Activated CD4-positive, alpha-beta T cell treated with anti-CD3 and anti-CD28 coated beads for 36 hours (primary cell): ENCODE data around the gene MAP3K4. TPM values are rescaled to one million over a fixed set of nuclear protein-coding genes. Genes with fewer than 3 reads are reported as not detected.

ENCODE experiments used
- ATAC-seq: fragments of 200-7000 bp; cut with Tn5 transposase; one replicate; pipeline ENCODE4 v1.10.0; 2021; ENCODE audit warnings: mild to moderate bottlenecking, moderate library complexity
- CTCF ChIA-PET: fragments of 350-600 bp; sonication (Branson Sonifier 250); formaldehyde crosslinking; loops from one replicate; lab custom pipeline; 2021; ENCODE audit warnings: antibody characterized with exemption; lab: Charles Lee
- POLR2A ChIA-PET: fragments of 350-600 bp; sonication (Branson Sonifier 250); formaldehyde crosslinking; loops from one replicate; lab custom pipeline; 2021; ENCODE audit warnings: antibody characterized with exemption, inconsistent platforms; lab: Charles Lee
- DNase-seq: peaks from one replicate; pipeline ENCODE4 v3.0.0-alpha.2; 2020
- H3K27ac Mint-ChIP-seq: one replicate; pipeline ENCODE4 v1.8.0; 2021; ENCODE audit warnings: mixed read lengths
- H3K27me3 Mint-ChIP-seq: one replicate; pipeline ENCODE4 v1.8.0; 2021; ENCODE audit warnings: mixed read lengths
- H3K36me3 Mint-ChIP-seq: one replicate; pipeline ENCODE4 v1.8.0; 2021; ENCODE audit warnings: low read depth, mixed read lengths
- H3K4me1 Mint-ChIP-seq: one replicate; pipeline ENCODE4 v1.8.0; 2021; ENCODE audit warnings: mixed read lengths
- H3K4me3 Mint-ChIP-seq: one replicate; pipeline ENCODE4 v1.8.0; 2021; ENCODE audit warnings: mild to moderate bottlenecking, moderate library complexity, mixed read lengths
- H3K9me3 Mint-ChIP-seq: one replicate; pipeline ENCODE4 v1.8.0; 2021; ENCODE audit warnings: low read depth, mixed read lengths
- intact Hi-C, 2 experiments: fragments of 100-400 bp; cut with DNase I in 1 of 2; cut with micrococcal nuclease in 1 of 2; formaldehyde crosslinking; loops; one replicate each; pipeline versions ENCODE4 v1.14.2 to v1.15.1; 2022 to 2024; cut with DNase I, micrococcal nuclease
- total RNA-seq, 2 experiments: library from RNA; stranded (reverse); gene quantifications; one replicate each; pipeline ENCODE4 v1.2.3, GENCODE V29; 2021

MAP3K4 gene
- 10 to 100 TPM; 45.3 to 61.2 TPM for total RNA-seq

GRCh38 chr6:160991406-160992060 is at the start of gene MAP3K4:
TSS of gene MAP3K4 (plus strand) at chr6:160991769. CDS start at chr6:160991932, 163 bp downstream.
- Mint-ChIP-seq H3K27ac (peak within 1 kb of the TSS; percentile 83), H3K36me3 (no peaks in the 10 kb centered on the region), H3K4me3 (peak within 1 kb of the TSS; percentile 93), H3K27me3 (no peaks in the 10 kb centered on the region), H3K4me1 (peaks cover 30% of the 10 kb centered on the region), H3K9me3 (no peaks in the 10 kb centered on the region)
- ChIA-PET CTCF (interaction anchor here (0.9 to 2.4 kb wide), 4 partner anchors 10 to 282 kb away, joined by 3 to 16 read pairs (median 5); partner anchors contain the start of gene AGPAT4), POLR2A (interaction anchor here (0.5 to 0.6 kb wide), 2 partner anchors 18 to 1010 kb away, joined by 3 to 4 read pairs; no protein-coding TSS in a partner anchor)
- DNase-seq: peak; percentile 89
- ATAC-seq: peak; percentile 69
- intact Hi-C loops: loop anchor here (1.0 to 10.0 kb wide), 11 partner anchors 61 to 1736 kb away; partner anchors contain the start of genes AGPAT4 (in 2 of the 2), PACRG (in 1 of the 2) and PRKN (in 1 of the 2)

GRCh38 chr6:160943997-160944396 is 47.6 kb upstream of the MAP3K4 start:
- intact Hi-C loops: no loop called here
- Mint-ChIP-seq H3K4me3 (no peak overlapping the region), H3K4me1 (no peaks in the 10 kb centered on the region), H3K36me3 (no peaks in the 10 kb centered on the region), H3K27me3 (peaks cover 20% of the 10 kb centered on the region), H3K27ac (no peak overlapping the region), H3K9me3 (no peaks in the 10 kb centered on the region)
- POLR2A ChIA-PET: no interaction called here
- ATAC-seq (no peak), DNase-seq (no peak)
- CTCF ChIA-PET: interaction anchor here (2.1 kb wide), 1 partner anchor 13 kb away, joined by 7 read pairs; no protein-coding TSS in a partner anchor

GRCh38 chr6:160945516-160946177 is 45.9 kb upstream of the MAP3K4 start:
- intact Hi-C loops: no loop called here
- peaks cover 15% of the 10 kb centered on the region for H3K27me3 Mint-ChIP-seq
- H3K4me3 Mint-ChIP-seq: no peak overlapping the region
- no peak overlapping the region for H3K27ac Mint-ChIP-seq
- ChIA-PET POLR2A (no interaction called here), CTCF (interaction anchor here (1.0 kb wide), 1 partner anchor 14 kb away, joined by 4 read pairs; no protein-coding TSS in a partner anchor)
- no peaks in the 10 kb centered on the region for H3K9me3 Mint-ChIP-seq
- no peaks in the 10 kb centered on the region for H3K36me3 Mint-ChIP-seq
- no peaks in the 10 kb centered on the region for H3K4me1 Mint-ChIP-seq
- DNase-seq (no peak), ATAC-seq (no peak)

GRCh38 chr6:160949531-160949930 is 42.0 kb upstream of the MAP3K4 start:
- peaks cover 28% of the 10 kb centered on the region for H3K27me3 Mint-ChIP-seq
- intact Hi-C loops: no loop called here
- H3K36me3 Mint-ChIP-seq: no peaks in the 10 kb centered on the region
- CTCF ChIA-PET: no interaction called here
- ATAC-seq: no peak
- H3K27ac Mint-ChIP-seq: no peak overlapping the region
- H3K9me3 Mint-ChIP-seq: no peaks in the 10 kb centered on the region
- H3K4me3 Mint-ChIP-seq: no peak overlapping the region
- no peaks in the 10 kb centered on the region for H3K4me1 Mint-ChIP-seq
- no peak for DNase-seq
- POLR2A ChIA-PET: no interaction called here

GRCh38 chr6:160950507-160950906 is 41.1 kb upstream of the MAP3K4 start:
- ChIA-PET CTCF (no interaction called here), POLR2A (no interaction called here)
- H3K9me3 Mint-ChIP-seq: no peaks in the 10 kb centered on the region
- peaks cover 29% of the 10 kb centered on the region for H3K27me3 Mint-ChIP-seq
- ATAC-seq (no peak), DNase-seq (no peak)
- H3K4me3 Mint-ChIP-seq: no peak overlapping the region
- intact Hi-C loops: no loop called here
- no peaks in the 10 kb centered on the region for H3K36me3 Mint-ChIP-seq
- no peaks in the 10 kb centered on the region for H3K4me1 Mint-ChIP-seq
- H3K27ac Mint-ChIP-seq: no peak overlapping the region

- no peaks in the 10 kb centered on the region for H3K36me3 Mint-ChIP-seq
- no peak overlapping the region for H3K4me3 Mint-ChIP-seq
- intact Hi-C loops: no loop called here
- ChIA-PET POLR2A (no interaction called here), CTCF (no interaction called here)
- no peaks in the 10 kb centered on the region for H3K9me3 Mint-ChIP-seq
- H3K27me3 Mint-ChIP-seq: peaks cover 32% of the 10 kb centered on the region
- DNase-seq (no peak), ATAC-seq (no peak)
- H3K27ac Mint-ChIP-seq: no peak overlapping the region
- no peaks in the 10 kb centered on the region for H3K4me1 Mint-ChIP-seq
These were observed 40.2 kb upstream of the MAP3K4 start for GRCh38 chr6:160951187-160952030.

GRCh38 chr6:160952633-160953281 is 38.8 kb upstream of the MAP3K4 start:
- Mint-ChIP-seq H3K27ac (no peak overlapping the region), H3K4me3 (no peak overlapping the region), H3K36me3 (no peaks in the 10 kb centered on the region), H3K9me3 (no peaks in the 10 kb centered on the region), H3K4me1 (no peaks in the 10 kb centered on the region), H3K27me3 (peaks cover 27% of the 10 kb centered on the region)
- intact Hi-C loops: no loop called here
- DNase-seq (no peak), ATAC-seq (no peak)
- ChIA-PET CTCF (no interaction called here), POLR2A (no interaction called here)

GRCh38 chr6:160955508-160956295 is 35.9 kb upstream of the MAP3K4 start:
- ATAC-seq (no peak), DNase-seq (no peak)
- Mint-ChIP-seq H3K4me3 (no peak overlapping the region), H3K27ac (no peak overlapping the region), H3K27me3 (peaks cover 34% of the 10 kb centered on the region), H3K9me3 (no peaks in the 10 kb centered on the region), H3K36me3 (no peaks in the 10 kb centered on the region), H3K4me1 (no peaks in the 10 kb centered on the region)
- ChIA-PET POLR2A (no interaction called here), CTCF (interaction anchor here (1.1 kb wide), 1 partner anchor 27 kb away, joined by 4 read pairs; no protein-coding TSS in a partner anchor)
- intact Hi-C loops: no loop called here

GRCh38 chr6:160956300-160957035 is 35.1 kb upstream of the MAP3K4 start:
- no peak overlapping the region for H3K27ac Mint-ChIP-seq
- ATAC-seq (no peak), DNase-seq (no peak)
- H3K36me3 Mint-ChIP-seq: no peaks in the 10 kb centered on the region
- intact Hi-C loops: no loop called here
- CTCF ChIA-PET: no interaction called here
- H3K4me3 Mint-ChIP-seq: no peak overlapping the region
- H3K27me3 Mint-ChIP-seq: peaks cover 29% of the 10 kb centered on the region
- H3K9me3 Mint-ChIP-seq: no peaks in the 10 kb centered on the region
- no peaks in the 10 kb centered on the region for H3K4me1 Mint-ChIP-seq
- POLR2A ChIA-PET: no interaction called here
